Keratinocyte (primary cell): ENCODE results near the gene FMN2. TPM values are rescaled to one million over a fixed set of nuclear protein-coding genes. Genes with fewer than 3 reads are reported as not detected.

Experiments used
- DNase-seq: peaks from one replicate; pipeline ENCODE4 v3.0.0-alpha.2; 2011; ENCODE audit warnings: low read depth, missing footprints, low spot score
- FAIRE-seq: peaks from 2 replicates; lab custom pipeline; 2011; peaks lifted over from hg19 to GRCh38; lab: Jason Lieb, UNC
- H2AFZ ChIP-seq: 2 replicates; pipeline ENCODE4 v1.6.0; 2012; ENCODE audit warnings: low read length, control low read depth, inconsistent platforms; ENCODE audit not compliant: control insufficient read depth
- H3K27ac ChIP-seq: 2 replicates; pipeline ENCODE4 v1.5.1; 2011; ENCODE audit warnings: low read length; ENCODE audit not compliant: control insufficient read depth, insufficient read depth
- H3K27me3 ChIP-seq: 3 replicates; pipeline ENCODE4 v1.6.0; 2011; ENCODE audit warnings: low read length; ENCODE audit not compliant: control insufficient read depth, insufficient read depth; ENCODE audit errors: extremely low read depth
- H3K36me3 ChIP-seq, 2 experiments: 2 replicates in 1 of 2; 3 replicates in 1 of 2; pipeline ENCODE4 v1.5.1; 2011; ENCODE audit warnings: low read length in 2 of 2, mild to moderate bottlenecking in 1 of 2; ENCODE audit not compliant: control insufficient read depth in 2 of 2, insufficient read depth in 2 of 2; ENCODE audit errors: extremely low read depth in 1 of 2
- H3K4me1 ChIP-seq: 3 replicates; pipeline ENCODE4 v1.5.1; 2011; ENCODE audit warnings: low read length; ENCODE audit not compliant: control insufficient read depth, insufficient read depth; ENCODE audit errors: extremely low read depth
- H3K4me2 ChIP-seq: 3 replicates; pipeline ENCODE4 v1.6.0; 2011; ENCODE audit warnings: low read depth, low read length; ENCODE audit not compliant: control insufficient read depth, insufficient read depth; ENCODE audit errors: extremely low read depth
- H3K4me3 ChIP-seq, 3 experiments: fragments of 200-600 bp in 1 of 3; sonication (generic) in 1 of 3; 2 replicates in 2 of 3; 3 replicates in 1 of 3; pipeline ENCODE4 v1.5.1; 2011 to 2016; ENCODE audit warnings: low read length in 3 of 3, mild to moderate bottlenecking in 3 of 3, control low read depth in 2 of 3, inconsistent platforms in 1 of 3, low read depth in 1 of 3, mixed read lengths in 1 of 3, mixed run types in 1 of 3, moderate library complexity in 1 of 3; ENCODE audit not compliant: control insufficient read depth in 2 of 3, insufficient read depth in 2 of 3; ENCODE audit errors: extremely low read depth in 1 of 3
- H3K79me2 ChIP-seq: 2 replicates; pipeline ENCODE4 v1.6.0; 2012; ENCODE audit warnings: low read length; ENCODE audit not compliant: control insufficient read depth, insufficient read depth
- H3K9ac ChIP-seq: 3 replicates; pipeline ENCODE4 v1.6.0; 2011; ENCODE audit warnings: low read length; ENCODE audit not compliant: control insufficient read depth, insufficient read depth; ENCODE audit errors: extremely low read depth
- H3K9me1 ChIP-seq: 3 replicates; pipeline ENCODE4 v1.6.0; 2011; ENCODE audit warnings: low read length; ENCODE audit not compliant: control insufficient read depth, insufficient read depth; ENCODE audit errors: extremely low read depth
- H3K9me3 ChIP-seq: 2 replicates; pipeline ENCODE4 v1.5.1; 2012; ENCODE audit warnings: low read depth, low read length; ENCODE audit not compliant: control insufficient read depth
- H4K20me1 ChIP-seq: 3 replicates; pipeline ENCODE4 v1.6.0; 2011; ENCODE audit warnings: low read length; ENCODE audit not compliant: control insufficient read depth, insufficient read depth; ENCODE audit errors: extremely low read depth
- CTCF ChIP-seq, 3 experiments: IDR thresholded peaks in 1 of 3; conservative IDR thresholded peaks in 1 of 3; optimal IDR thresholded peaks in 1 of 3; 2 replicates in 2 of 3; 3 replicates in 1 of 3; pipeline versions ENCODE3 to v1.5.1; 2011; ENCODE audit warnings: low read length in 3 of 3, mild to moderate bottlenecking in 3 of 3, moderate library complexity in 2 of 3, control low read depth in 1 of 3, inconsistent platforms in 1 of 3; ENCODE audit not compliant: insufficient read depth in 2 of 3; ENCODE audit errors: extremely low read depth in 1 of 3
- EZH2 ChIP-seq: IDR thresholded peaks from one replicate; pipeline ENCODE4 v1.6.1; 2012; ENCODE audit warnings: inconsistent platforms, mild to moderate bottlenecking, low read length, moderate library complexity
- dilution Hi-C: fragments of 300-500 bp; cut with MboI; formaldehyde crosslinking; loops from one replicate; pipeline ENCODE4 v1.7.0; 2020; ENCODE audit warnings: low sequenced_read_pairs; ENCODE audit not compliant: extremely low pct_ligation_motif_present
- polyA plus RNA-seq, 5 experiments: library from polyadenylated mRNA; depleted of rRNA in 3 of 5; stranded (reverse) in 3 of 5; stranded (forward) in 1 of 5; unstranded in 1 of 5; fragments of >200 nt; gene quantifications; 1 replicate in 1 of 5; 2 replicates in 3 of 5; 3 replicates in 1 of 5; pipeline versions ENCODE4 v1.2.1 to v1.2.3, GENCODE V29; 2011 to 2012; ENCODE audit warnings: missing spikeins in 2 of 5, low read depth in 1 of 5, low replicate concordance in 1 of 5

Gene FMN2
- polyA plus RNA-seq, 1 donor (not counting 4 experiments of a cell fraction or from before 2014, with no cell fraction given) = not detected

- Histone ChIP-seq H3K9me3 (no peaks in the 10 kb centered on the region), H2AFZ (no peak overlapping the region), H3K4me1 (no peaks in the 10 kb centered on the region), H3K4me3 (no peak overlapping the region), H3K27me3 (no peaks in the 10 kb centered on the region), H3K4me2 (no peak overlapping the region), H3K9me1 (no peaks in the 10 kb centered on the region), H3K36me3 (no peaks in the 10 kb centered on the region), H3K79me2 (no peaks in the 10 kb centered on the region), H3K27ac (no peak overlapping the region), H3K9ac (no peak overlapping the region), H4K20me1 (no peaks in the 10 kb centered on the region)
- dilution Hi-C loops = no loop called here
- no peak for FAIRE-seq
- no peak for DNase-seq
- TF ChIP-seq EZH2 (no peak), CTCF (optimal IDR thresholded peaks at IDR 0.05 in 1 of 3, IDR thresholded peaks at IDR 0.05 in 1 of 3, conservative IDR thresholded peaks at IDR 0.05 in 1 of 3; ENCODE audit: extremely low read depth in 1 of 3, insufficient read depth in 2 of 3, low read length in 3 of 3) (no peak)
Observed at GRCh38 chr1:240343045-240343444, 251.4 kb downstream of the FMN2 start.

- H3K9me3 ChIP-seq = no peaks in the 10 kb centered on the region
- H3K79me2 ChIP-seq = no peaks in the 10 kb centered on the region
- H3K4me1 ChIP-seq = no peaks in the 10 kb centered on the region
- no peak for TF ChIP-seq EZH2
- no peak for TF ChIP-seq CTCF (optimal IDR thresholded peaks at IDR 0.05 in 1 of 3, IDR thresholded peaks at IDR 0.05 in 1 of 3, conservative IDR thresholded peaks at IDR 0.05 in 1 of 3; ENCODE audit: extremely low read depth in 1 of 3, insufficient read depth in 2 of 3, low read length in 3 of 3)
- FAIRE-seq (no peak), DNase-seq (no peak)
- H3K36me3 ChIP-seq = no peaks in the 10 kb centered on the region
- no peaks in the 10 kb centered on the region for H3K9me1 ChIP-seq
- dilution Hi-C loops = no loop called here
- no peak overlapping the region for H2AFZ ChIP-seq
- H3K27ac ChIP-seq = no peak overlapping the region
- H3K4me2 ChIP-seq = no peak overlapping the region
- no peaks in the 10 kb centered on the region for H4K20me1 ChIP-seq
- H3K9ac ChIP-seq = no peak overlapping the region
- no peak overlapping the region for H3K4me3 ChIP-seq
- H3K27me3 ChIP-seq = no peaks in the 10 kb centered on the region
Observed at GRCh38 chr1:240343966-240344365, 252.3 kb downstream of the FMN2 start.
